Measurements from ENCODE around the gene CRYL1.

Gene CRYL1

DNA sequence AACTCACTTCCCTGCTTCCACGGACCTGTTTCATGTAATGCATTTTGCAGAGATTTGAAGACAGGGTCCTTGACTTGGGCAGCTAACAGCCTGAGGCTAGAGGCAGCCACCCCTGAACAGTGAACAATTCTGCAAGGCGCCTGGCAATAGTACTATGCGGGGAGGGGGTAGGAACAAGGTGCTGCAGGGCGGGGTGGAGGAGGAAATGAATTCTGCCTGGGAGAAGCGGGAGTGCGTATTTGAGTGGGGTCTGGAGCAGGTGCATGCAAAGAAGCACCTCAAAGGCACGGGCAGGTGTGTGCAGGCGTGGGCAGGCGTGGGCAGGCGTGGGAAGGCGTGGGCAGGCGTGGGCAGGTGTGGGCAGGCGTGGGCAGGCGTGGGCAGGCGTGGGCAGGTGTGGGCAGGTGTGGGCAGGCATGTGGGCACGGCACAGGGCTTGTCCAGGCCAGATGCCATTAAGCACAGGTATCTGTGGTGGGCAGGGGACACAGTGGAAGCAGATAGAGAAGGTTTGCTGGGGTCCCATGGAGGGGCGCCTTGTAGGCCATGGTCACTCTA lies 163.1 kb downstream of the CRYL1 start:
- Histone ChIP-seq H3K27me3 (ENCODE audit: control insufficient read depth, low read length) (no peaks in the 10 kb centered on the region), H3K9me2 (replicated peaks; ENCODE audit: control insufficient read depth, low read length) (no peaks in the 10 kb centered on the region), H3K4me2 (ENCODE audit: low read length) (no peak overlapping the region), H3K27ac (ENCODE audit: low read depth, low read length) (no peak overlapping the region), H3K79me2 (ENCODE audit: control insufficient read depth, low read length) (no peaks in the 10 kb centered on the region), H3F3A (ENCODE audit: control insufficient read depth, insufficient read depth) (no peaks in the 10 kb centered on the region), H3K4me1 (ENCODE audit: control insufficient read depth, low read length) (peaks cover 4% of the 10 kb centered on the region; the same call in 1 of the 2 replicates), H3K9me3 (ENCODE audit: control insufficient read depth, insufficient read depth, low read length) (no peaks in the 10 kb centered on the region), H4K20me1 (ENCODE audit: control insufficient read depth, insufficient read depth, low read depth, low read length) (no peaks in the 10 kb centered on the region), H3K4me3 (ENCODE audit: low read length) (no peak overlapping the region), H3K36me3 (ENCODE audit: control insufficient read depth, low read length) (no peaks in the 10 kb centered on the region)
- TF ChIP-seq, protein P1, sequence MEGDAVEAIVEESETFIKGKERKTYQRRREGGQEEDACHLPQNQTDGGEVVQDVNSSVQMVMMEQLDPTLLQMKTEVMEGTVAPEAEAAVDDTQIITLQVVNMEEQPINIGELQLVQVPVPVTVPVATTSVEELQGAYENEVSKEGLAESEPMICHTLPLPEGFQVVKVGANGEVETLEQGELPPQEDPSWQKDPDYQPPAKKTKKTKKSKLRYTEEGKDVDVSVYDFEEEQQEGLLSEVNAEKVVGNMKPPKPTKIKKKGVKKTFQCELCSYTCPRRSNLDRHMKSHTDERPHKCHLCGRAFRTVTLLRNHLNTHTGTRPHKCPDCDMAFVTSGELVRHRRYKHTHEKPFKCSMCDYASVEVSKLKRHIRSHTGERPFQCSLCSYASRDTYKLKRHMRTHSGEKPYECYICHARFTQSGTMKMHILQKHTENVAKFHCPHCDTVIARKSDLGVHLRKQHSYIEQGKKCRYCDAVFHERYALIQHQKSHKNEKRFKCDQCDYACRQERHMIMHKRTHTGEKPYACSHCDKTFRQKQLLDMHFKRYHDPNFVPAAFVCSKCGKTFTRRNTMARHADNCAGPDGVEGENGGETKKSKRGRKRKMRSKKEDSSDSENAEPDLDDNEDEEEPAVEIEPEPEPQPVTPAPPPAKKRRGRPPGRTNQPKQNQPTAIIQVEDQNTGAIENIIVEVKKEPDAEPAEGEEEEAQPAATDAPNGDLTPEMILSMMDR (IDR thresholded peaks at IDR 0.05; ENCODE audit: low read depth, low read length, poor library complexity, severe bottlenecking), result no peak
- no peak for TF ChIP-seq EZH2phosphoT487 (IDR thresholded peaks at IDR 0.05; ENCODE audit: borderline replicate concordance, low read length)

DNA sequence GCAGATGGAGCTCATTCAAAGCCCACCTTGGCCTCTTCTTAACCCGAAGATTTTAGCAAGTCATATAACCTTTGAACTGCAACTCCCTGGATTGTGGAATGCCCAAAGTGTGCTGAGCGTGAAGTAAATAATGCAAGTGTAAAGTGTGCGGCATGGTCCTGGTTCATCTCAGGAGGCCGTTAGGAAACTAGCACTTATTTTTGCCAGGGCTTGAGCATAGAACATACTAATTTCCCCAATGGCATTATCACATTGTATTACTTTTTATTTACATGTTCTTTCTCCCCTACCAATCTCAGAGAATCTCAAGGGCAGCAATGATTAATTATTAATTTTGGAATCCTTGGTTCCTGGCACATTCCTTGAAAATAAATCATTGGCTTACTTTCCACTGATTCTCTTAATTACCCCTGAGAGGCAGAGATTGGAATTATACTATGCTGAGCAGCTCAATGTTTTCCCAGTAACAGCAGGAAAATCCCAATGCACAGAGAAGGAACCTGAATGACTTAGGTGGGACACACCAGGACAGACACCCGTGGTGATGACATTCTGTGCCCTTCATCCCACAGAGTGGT lies 164.7 kb downstream of the CRYL1 start:
- Histone ChIP-seq H3K27ac (ENCODE audit: low read depth, low read length) (no peak overlapping the region), H3K4me2 (ENCODE audit: low read length) (no peak overlapping the region), H3K4me1 (ENCODE audit: control insufficient read depth, low read length) (peaks cover 4% of the 10 kb centered on the region; the same call in 1 of the 2 replicates), H3K27me3 (ENCODE audit: control insufficient read depth, low read length) (no peaks in the 10 kb centered on the region), H3K9me2 (replicated peaks; ENCODE audit: control insufficient read depth, low read length) (no peaks in the 10 kb centered on the region), H3K79me2 (ENCODE audit: control insufficient read depth, low read length) (no peaks in the 10 kb centered on the region), H3K4me3 (ENCODE audit: low read length) (no peak overlapping the region), H3F3A (ENCODE audit: control insufficient read depth, insufficient read depth) (no peaks in the 10 kb centered on the region), H3K36me3 (ENCODE audit: control insufficient read depth, low read length) (no peaks in the 10 kb centered on the region), H3K9me3 (ENCODE audit: control insufficient read depth, insufficient read depth, low read length) (no peaks in the 10 kb centered on the region), H4K20me1 (ENCODE audit: control insufficient read depth, insufficient read depth, low read depth, low read length) (no peaks in the 10 kb centered on the region)
- TF ChIP-seq, protein P1 (IDR thresholded peaks at IDR 0.05; ENCODE audit: low read depth, low read length, poor library complexity, severe bottlenecking), result no peak
- no peak for TF ChIP-seq EZH2phosphoT487 (IDR thresholded peaks at IDR 0.05; ENCODE audit: borderline replicate concordance, low read length)

DNA sequence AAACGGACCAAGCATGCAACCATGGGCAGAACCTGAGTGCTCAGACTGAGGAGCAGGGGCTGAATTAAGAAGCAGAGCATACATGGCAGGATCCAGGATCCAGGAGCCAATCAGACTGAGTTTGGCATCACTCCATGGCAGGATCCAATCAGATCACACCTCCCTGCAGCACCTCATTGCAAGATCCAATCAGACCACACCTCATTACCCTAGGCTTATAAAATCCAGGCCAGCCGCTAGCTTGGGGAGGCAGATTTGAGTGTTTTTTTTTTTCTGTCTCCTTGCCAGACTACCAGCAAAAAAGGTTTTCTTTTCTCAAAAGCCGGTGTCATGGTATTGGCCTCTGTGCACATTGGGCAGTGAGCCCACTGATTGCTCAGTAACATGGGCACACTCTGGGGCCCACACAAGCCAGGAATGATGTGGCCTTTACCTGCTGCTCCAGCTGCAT lies 165.6 kb downstream of the CRYL1 start:
- Histone ChIP-seq H3K79me2 (ENCODE audit: control insufficient read depth, low read length) (no peaks in the 10 kb centered on the region), H3K9me3 (ENCODE audit: control insufficient read depth, insufficient read depth, low read length) (no peaks in the 10 kb centered on the region), H3K27ac (ENCODE audit: low read depth, low read length) (no peak overlapping the region), H3F3A (ENCODE audit: control insufficient read depth, insufficient read depth) (no peaks in the 10 kb centered on the region), H3K9me2 (replicated peaks; ENCODE audit: control insufficient read depth, low read length) (no peaks in the 10 kb centered on the region), H3K27me3 (ENCODE audit: control insufficient read depth, low read length) (no peaks in the 10 kb centered on the region), H3K4me1 (ENCODE audit: control insufficient read depth, low read length) (peaks cover 4% of the 10 kb centered on the region; the same call in 1 of the 2 replicates), H3K36me3 (ENCODE audit: control insufficient read depth, low read length) (no peaks in the 10 kb centered on the region), H3K4me2 (ENCODE audit: low read length) (no peak overlapping the region), H4K20me1 (ENCODE audit: control insufficient read depth, insufficient read depth, low read depth, low read length) (no peaks in the 10 kb centered on the region), H3K4me3 (ENCODE audit: low read length) (no peak overlapping the region)
- no peak for TF ChIP-seq EZH2phosphoT487 (IDR thresholded peaks at IDR 0.05; ENCODE audit: borderline replicate concordance, low read length)
- TF ChIP-seq, protein P1 (IDR thresholded peaks at IDR 0.05; ENCODE audit: low read depth, low read length, poor library complexity, severe bottlenecking), result no peak
